HepG2 (cell line): ENCODE data around the gene ANKLE1. TPM values are rescaled to one million over a fixed set of nuclear protein-coding genes. Genes with fewer than 3 reads are reported as not detected.
A peak's percentile ranks its signal among the peaks of the same experiment; 100 is the strongest.

Source experiments
- ATF5 ChIP-seq: sonication (generic); formaldehyde crosslinking; IDR thresholded peaks from 2 replicates; pipeline ENCODE4 v1.4.0; 2020; ENCODE audit warnings: mild to moderate bottlenecking, low read depth, missing genetic modification reagents
- CBX5 ChIP-seq: sonication (generic); formaldehyde crosslinking; IDR thresholded peaks from 2 replicates; pipeline ENCODE4 v1.4.0; 2020; ENCODE audit warnings: missing genetic modification reagents, borderline replicate concordance
- CHD2 ChIP-seq: IDR thresholded peaks from 2 replicates; pipeline ENCODE4 v1.6.1; 2011; ENCODE audit warnings: low read depth, low read length, improper control_type of control experiment
- ELF3 ChIP-seq: IDR thresholded peaks from 2 replicates; pipeline ENCODE4 v1.6.1; 2016; ENCODE audit warnings: missing genetic modification reagents, missing compliant biosample characterization
- GATAD1 ChIP-seq: IDR thresholded peaks from 2 replicates; pipeline ENCODE4 v1.6.1; 2016; ENCODE audit warnings: missing genetic modification reagents, missing compliant biosample characterization
- HIC2 ChIP-seq: sonication (generic); formaldehyde crosslinking; IDR thresholded peaks from 2 replicates; pipeline ENCODE4 v1.9.0; 2022; ENCODE audit warnings: low read depth, missing genetic modification reagents
- KDM3A ChIP-seq: IDR thresholded peaks from 2 replicates; pipeline ENCODE4 v1.6.1; 2018; ENCODE audit warnings: low read depth, missing compliant biosample characterization
- MAFK ChIP-seq, 2 experiments: IDR thresholded peaks in 1 of 2; conservative IDR thresholded peaks in 1 of 2; 2 replicates each; pipeline ENCODE4 v1.6.1; 2011; ENCODE audit warnings: improper control_type of control experiment in 2 of 2, low read length in 2 of 2
- MXD1 ChIP-seq: sonication (generic); formaldehyde crosslinking; IDR thresholded peaks from 2 replicates; pipeline ENCODE4 v1.4.0; 2020; ENCODE audit warnings: mild to moderate bottlenecking, missing genetic modification reagents
- NFATC3 ChIP-seq: sonication (generic); formaldehyde crosslinking; IDR thresholded peaks from 2 replicates; pipeline ENCODE4 v1.5.1; 2020; ENCODE audit warnings: mild to moderate bottlenecking, missing genetic modification reagents
- RERE ChIP-seq: IDR thresholded peaks from 2 replicates; pipeline ENCODE4 v1.6.1; 2016; ENCODE audit warnings: low read depth, missing genetic modification reagents, missing compliant biosample characterization
- SNRNP70 ChIP-seq: fragments of 200-400 bp; formaldehyde crosslinking; IDR thresholded peaks from 2 replicates; pipeline ENCODE4 v1.6.1; 2017; ENCODE audit warnings: mild to moderate bottlenecking, low read depth, low read length, moderate library complexity
- TBX3 ChIP-seq: fragments of 450-650 bp; IDR thresholded peaks from 2 replicates; pipeline ENCODE4 v1.6.1; 2017; ENCODE audit warnings: antibody characterized with exemption, mild to moderate bottlenecking, inconsistent platforms, borderline replicate concordance
- ZNF331 ChIP-seq: sonication (generic); formaldehyde crosslinking; IDR thresholded peaks from 2 replicates; pipeline ENCODE4 v1.4.0; 2020; ENCODE audit warnings: missing genetic modification reagents
- ZNF570 ChIP-seq: sonication (generic); formaldehyde crosslinking; IDR thresholded peaks from 2 replicates; pipeline ENCODE4 v1.4.0; 2020; ENCODE audit warnings: mild to moderate bottlenecking, missing genetic modification reagents, borderline replicate concordance
- ZNF577 ChIP-seq: sonication (generic); formaldehyde crosslinking; IDR thresholded peaks from 2 replicates; pipeline ENCODE4 v1.4.0; 2020; ENCODE audit warnings: mild to moderate bottlenecking, low read depth, missing genetic modification reagents, borderline replicate concordance
- ZNF580 ChIP-seq: IDR thresholded peaks from 2 replicates; pipeline ENCODE4 v1.6.1; 2016; ENCODE audit warnings: low read depth, borderline replicate concordance
- ZNF607 ChIP-seq: sonication (generic); formaldehyde crosslinking; IDR thresholded peaks from 2 replicates; pipeline ENCODE4 v1.5.1; 2020; ENCODE audit warnings: missing genetic modification reagents, mild to moderate bottlenecking, borderline replicate concordance
- ZNF883 ChIP-seq: sonication (generic); formaldehyde crosslinking; IDR thresholded peaks from 2 replicates; pipeline ENCODE4 v1.5.1; 2020; ENCODE audit warnings: mild to moderate bottlenecking, missing genetic modification reagents; ENCODE audit errors: not compliant biosample characterization
- polyA plus RNA-seq, 8 experiments: library from polyadenylated mRNA; depleted of rRNA in 3 of 8; stranded (reverse) in 7 of 8; unstranded in 1 of 8; fragments of >200 nt; fragmentation: Illumina TruSeq in 4 of 8; extraction: Trizol in 4 of 8; gene quantifications; 2 replicates each; pipeline versions ENCODE4 v1.2.1 to v1.2.3, GENCODE V29; 2011 to 2016; ENCODE audit warnings: low read depth in 4 of 8, missing spikeins in 1 of 8, mixed read lengths in 1 of 8; ENCODE audit not compliant: insufficient read depth in 1 of 8
- total RNA-seq, 5 experiments: library from RNA; depleted of rRNA; stranded (reverse); fragments of >200 nt; fragmentation: Illumina TruSeq; extraction: Trizol; gene quantifications; 2 replicates each; pipeline ENCODE4 v1.2.3, GENCODE V29; 2016; ENCODE audit warnings: low read depth in 1 of 5

Gene ANKLE1
- total and polyA plus RNA-seq, 2 of the 13 experiments (the other 11 are each of a cell fraction or from before 2014, with no cell fraction given), result 0.69 to 1.5 TPM

GRCh38 chr19:17243830-17244617 lies 37.7 kb upstream of the ANKLE1 start (continued):
- TF ChIP-seq GATAD1 (CRISPR knock-in tag) (peak; percentile 60; the same call in 1 of the 2 replicates), MAFK (conservative IDR thresholded peaks at IDR 0.05 in 1 of 2, IDR thresholded peaks at IDR 0.05 in 1 of 2; ENCODE audit: low read length in 2 of 2) (no peak), HIC2 (no peak), ZNF883 (CRISPR knock-in tag) (no peak), ELF3 (CRISPR knock-in tag) (peak; percentile 26; the same call in 1 of the 2 replicates), CHD2 (no peak; the same call in 1 of the 2 replicates), KDM3A (CRISPR knock-in tag) (peak; percentile 82; the same call in 1 of the 2 replicates), ZNF331 (CRISPR knock-in tag) (peak; percentile 68; the same call in 1 of the 2 replicates), ZNF577 (CRISPR knock-in tag) (no peak), ZNF607 (CRISPR knock-in tag) (no peak; the same call in 1 of the 2 replicates), NFATC3 (CRISPR knock-in tag) (no peak), RERE (no peak), TBX3 (no peak), ZNF580 (no peak), ATF5 (CRISPR knock-in tag) (no peak), SNRNP70 (no peak), CBX5 (CRISPR knock-in tag) (no peak), ZNF570 (no peak), MXD1 (CRISPR knock-in tag) (peak; percentile 16; the same call in 1 of the 2 replicates)
